Fibroblast of pulmonary artery (primary cell): ENCODE measurements around the gene FAM186B.
"Not testable (repeated sequence)": the region's sequence is repeated elsewhere in the genome, so short reads cannot be mapped to it uniquely, and the experiment has no call there.

Experiments used
- DNase-seq: peaks from one replicate; pipeline ENCODE4 v3.0.0-alpha.2; 2010; ENCODE audit warnings: low read depth
- H3K4me3 ChIP-seq: replicated peaks from 2 replicates; pipeline ENCODE4 v1.5.1; 2011; ENCODE audit warnings: low read depth, mild to moderate bottlenecking, control low read depth, low read length, moderate library complexity
- CTCF ChIP-seq: IDR thresholded peaks from 2 replicates; pipeline ENCODE4 v1.5.1; 2011; ENCODE audit warnings: mild to moderate bottlenecking, control low read depth, low read length, inconsistent platforms; ENCODE audit errors: missing control alignments

Gene FAM186B

GRCh38 chr12:49619286-49619685 lies 13.8 kb upstream of the FAM186B start:
- TF ChIP-seq CTCF: no peak
- H3K4me3 ChIP-seq: no peak overlapping the region
- DNase-seq: peak; percentile 23

- no peak overlapping the region for H3K4me3 ChIP-seq
- DNase-seq: no peak
- TF ChIP-seq CTCF: no peak
These were observed 13.1 kb upstream of the FAM186B start for GRCh38 chr12:49618576-49618975.

- TF ChIP-seq CTCF: no peak
- peak; percentile 39 for DNase-seq
- H3K4me3 ChIP-seq: no peak overlapping the region
These were observed 11.2 kb upstream of the FAM186B start for GRCh38 chr12:49616533-49617219.

- no peak for TF ChIP-seq CTCF
- peak; percentile 20 for DNase-seq
- H3K4me3 ChIP-seq: no peak overlapping the region
These were observed 10.3 kb upstream of the FAM186B start for GRCh38 chr12:49615725-49616124.

- DNase-seq: no peak
- no peak for TF ChIP-seq CTCF
- no peak overlapping the region for H3K4me3 ChIP-seq
These were observed 6.8 kb upstream of the FAM186B start for GRCh38 chr12:49612210-49612609.

GRCh38 chr12:49610785-49611184 lies 5.3 kb upstream of the FAM186B start:
- DNase-seq, H3K4me3 ChIP-seq: not testable (repeated sequence)

GRCh38 chr12:49609875-49610154 lies 4.4 kb upstream of the FAM186B start:
- TF ChIP-seq CTCF: peak; percentile 8
- no peak overlapping the region for H3K4me3 ChIP-seq
- DNase-seq: peak; percentile 18
